Neuronal stem cell (in vitro differentiated cells): ENCODE measurements around the gene RB1.

Experiments
- DNase-seq: peaks from one replicate; pipeline ENCODE4 v3.0.0-alpha.2; 2013; ENCODE audit warnings: low spot score
- H2AFZ ChIP-seq: one replicate; pipeline ENCODE4 v1.6.1; 2013; ENCODE audit warnings: mild to moderate bottlenecking, low read length, inconsistent platforms
- H2AK5ac ChIP-seq: 2 replicates; pipeline ENCODE4 v1.6.1; 2013; ENCODE audit warnings: low read depth, mild to moderate bottlenecking, inconsistent platforms, low read length, moderate library complexity, mixed read lengths
- H2BK120ac ChIP-seq: 2 replicates; pipeline ENCODE4 v1.6.1; 2013; ENCODE audit warnings: low read depth, mild to moderate bottlenecking, inconsistent platforms, low read length, moderate library complexity, mixed read lengths
- H2BK12ac ChIP-seq: one replicate; pipeline ENCODE4 v1.6.1; 2013; ENCODE audit warnings: low read length, inconsistent platforms
- H2BK15ac ChIP-seq: 2 replicates; pipeline ENCODE4 v1.6.1; 2013; ENCODE audit warnings: mild to moderate bottlenecking, low read length, inconsistent platforms, mixed read lengths
- H2BK5ac ChIP-seq: one replicate; pipeline ENCODE4 v1.6.1; 2013; ENCODE audit warnings: inconsistent platforms, mild to moderate bottlenecking, low read length, moderate library complexity
- H3K14ac ChIP-seq: one replicate; pipeline ENCODE4 v1.6.1; 2013; ENCODE audit warnings: low read length, inconsistent platforms
- H3K18ac ChIP-seq: 2 replicates; pipeline ENCODE4 v1.6.1; 2013; ENCODE audit warnings: low read length, inconsistent platforms
- H3K23ac ChIP-seq: 2 replicates; pipeline ENCODE4 v1.6.1; 2013; ENCODE audit warnings: low read depth, mild to moderate bottlenecking, mixed read lengths, low read length, inconsistent platforms; ENCODE audit not compliant: poor library complexity
- H3K27ac ChIP-seq: replicated peaks from 3 replicates; pipeline ENCODE4 v1.5.1; 2013; ENCODE audit warnings: low read length, inconsistent platforms
- H3K27me3 ChIP-seq, 3 experiments: 2 replicates each; pipeline ENCODE4 v1.6.1; 2013; ENCODE audit warnings: low read length in 3 of 3, mild to moderate bottlenecking in 2 of 3, inconsistent platforms in 1 of 3, low read depth in 1 of 3, mixed read lengths in 1 of 3, moderate library complexity in 1 of 3; ENCODE audit not compliant: control insufficient read depth in 3 of 3, insufficient read depth in 3 of 3
- H3K36me3 ChIP-seq, 2 donors: replicated peaks in 1 of 2; 2 replicates each; pipeline ENCODE4 v1.6.1; 2013; ENCODE audit warnings: low read length in 2 of 2; ENCODE audit not compliant: control insufficient read depth in 2 of 2, insufficient read depth in 2 of 2
- H3K4ac ChIP-seq: 2 replicates; pipeline ENCODE4 v1.6.1; 2013; ENCODE audit warnings: inconsistent platforms, mild to moderate bottlenecking, low read length, moderate library complexity
- H3K4me1 ChIP-seq, 2 donors: 1 replicate in 1 of 2; 2 replicates in 1 of 2; pipeline ENCODE4 v1.6.1; 2013; ENCODE audit warnings: low read length in 2 of 2, low read depth in 1 of 2; ENCODE audit not compliant: control insufficient read depth in 2 of 2, insufficient read depth in 1 of 2
- H3K4me2 ChIP-seq: one replicate; pipeline ENCODE4 v1.6.1; 2013; ENCODE audit warnings: mild to moderate bottlenecking, low read length, inconsistent platforms; ENCODE audit not compliant: insufficient read depth, poor library complexity, severe bottlenecking
- H3K4me3 ChIP-seq, 2 donors: 2 replicates each; pipeline ENCODE4 v1.5.1; 2013; ENCODE audit warnings: low read length in 2 of 2, mild to moderate bottlenecking in 2 of 2, inconsistent platforms in 1 of 2, moderate library complexity in 1 of 2
- H3K79me1 ChIP-seq: one replicate; pipeline ENCODE4 v1.6.1; 2013; ENCODE audit warnings: low read depth, mild to moderate bottlenecking, inconsistent platforms, low read length, moderate library complexity
- H3K9ac ChIP-seq: one replicate; pipeline ENCODE4 v1.6.1; 2013; ENCODE audit warnings: mild to moderate bottlenecking, low read depth, low read length, inconsistent platforms; ENCODE audit not compliant: poor library complexity
- H3K9me3 ChIP-seq, 2 donors: replicated peaks in 1 of 2; 2 replicates each; pipeline versions ENCODE3 to v1.6.1; 2013; ENCODE audit warnings: low read length in 2 of 2, mild to moderate bottlenecking in 2 of 2, inconsistent platforms in 1 of 2, low read depth in 1 of 2, mixed read lengths in 1 of 2, moderate library complexity in 1 of 2; ENCODE audit not compliant: control insufficient read depth in 2 of 2, insufficient read depth in 1 of 2
- H4K8ac ChIP-seq: one replicate; pipeline ENCODE4 v1.6.1; 2013; ENCODE audit warnings: low read depth, mild to moderate bottlenecking, inconsistent platforms, low read length, moderate library complexity
- H4K91ac ChIP-seq: one replicate; pipeline ENCODE4 v1.6.1; 2013; ENCODE audit warnings: low read length, low read depth, mild to moderate bottlenecking, inconsistent platforms; ENCODE audit not compliant: poor library complexity
- WGBS, 2 donors: extraction: QIAGEN DNeasy Blood & Tissue Kit; methylation state at CpG; one replicate each; pipeline ENCODE4 v1.1.7; 2013; ENCODE audit warnings: missing lambda C conversion rate in 2 of 2, mixed read lengths in 1 of 2; ENCODE audit not compliant: insufficient read length in 2 of 2, insufficient replicate concordance in 1 of 2; ENCODE audit errors: extremely low coverage in 2 of 2; 5-methylcytosine and 5-hydroxymethylcytosine counted together

The RB1 gene

DNA sequence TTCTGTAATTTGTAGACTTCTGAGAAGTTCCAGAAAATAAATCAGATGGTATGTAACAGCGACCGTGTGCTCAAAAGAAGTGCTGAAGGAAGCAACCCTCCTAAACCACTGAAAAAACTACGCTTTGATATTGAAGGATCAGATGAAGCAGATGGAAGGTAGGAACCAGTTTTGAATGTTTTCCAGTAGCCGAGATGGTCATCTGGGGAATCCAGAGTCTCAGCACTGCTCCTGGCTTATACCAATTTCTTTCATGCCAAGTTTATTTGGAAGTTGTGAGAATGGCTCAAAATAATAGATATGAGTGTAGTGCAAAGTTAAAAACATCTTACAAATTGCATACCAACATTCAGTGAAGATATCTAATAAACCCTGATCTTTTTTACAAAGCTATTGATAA is 173.1 kb downstream of the RB1 start:
- Histone ChIP-seq H3K4me1 (peaks cover 0 to 6% of the 10 kb centered on the region in 2 donors), H2AK5ac (no peak overlapping the region), H3K9me3 (no peaks in the 10 kb centered on the region)

DNA sequence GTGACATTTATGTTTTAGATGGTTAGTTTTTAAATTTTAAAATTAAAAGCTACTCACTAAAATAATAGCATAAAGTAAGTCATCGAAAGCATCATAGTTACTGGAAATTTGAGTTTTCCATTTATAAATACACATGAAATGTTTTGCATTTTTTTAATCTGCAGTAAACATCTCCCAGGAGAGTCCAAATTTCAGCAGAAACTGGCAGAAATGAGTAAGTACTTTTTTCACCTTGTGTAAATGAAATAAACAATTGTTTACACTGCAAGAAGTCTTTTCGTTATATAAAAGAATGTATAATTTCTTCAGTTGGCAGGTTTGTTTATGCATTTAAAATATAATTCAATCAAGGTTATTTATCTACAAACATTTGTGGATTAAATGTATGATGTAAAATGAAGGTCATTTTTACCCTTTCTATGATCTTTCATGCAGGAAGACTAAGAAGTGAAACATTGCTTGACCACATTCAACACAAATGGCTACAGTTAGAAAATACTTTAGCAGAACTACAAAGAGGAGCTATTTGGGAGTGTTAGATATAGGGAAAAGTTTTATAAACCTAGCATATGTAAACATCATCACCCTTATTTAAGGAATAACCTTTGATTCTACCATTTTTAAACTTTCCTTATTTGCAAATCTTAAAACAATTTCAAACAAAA is 173.8 kb downstream of the RB1 start:
- Histone ChIP-seq H4K8ac (no peak overlapping the region), H3K9me3 (no peaks in the 10 kb centered on the region), H3K79me1 (no peaks in the 10 kb centered on the region), H3K4ac (no peak overlapping the region), H3K27me3 (no peaks in the 10 kb centered on the region), H3K4me1 (peaks cover 0 to 6% of the 10 kb centered on the region in 2 donors), H2BK5ac (no peak overlapping the region), H3K4me3 (no peak overlapping the region), H4K91ac (no peak overlapping the region), H2AK5ac (no peak overlapping the region), H2BK120ac (no peak overlapping the region), H3K23ac (no peak overlapping the region), H2AFZ (no peak overlapping the region), H3K36me3 (peaks cover 0 to 59% of the 10 kb centered on the region in 2 donors), H3K27ac (no peak overlapping the region), H3K4me2 (no peak overlapping the region), H2BK12ac (no peak overlapping the region), H3K9ac (no peak overlapping the region), H3K18ac (no peak overlapping the region), H2BK15ac (no peak overlapping the region), H3K14ac (no peak overlapping the region)
- no peak for DNase-seq
- WGBS, 2 donors: no CpG with 5 or more reads among the region's 2 CpGs

More for the DNA sequence above, 173.1 kb downstream of the RB1 start:
- Histone ChIP-seq H4K91ac (no peak overlapping the region), H3K23ac (no peak overlapping the region), H2AFZ (no peak overlapping the region), H3K4me2 (no peak overlapping the region), H2BK5ac (no peak overlapping the region), H4K8ac (no peak overlapping the region), H3K4me3 (no peak overlapping the region), H3K4ac (no peak overlapping the region), H2BK120ac (no peak overlapping the region), H3K79me1 (no peaks in the 10 kb centered on the region), H3K27me3 (no peaks in the 10 kb centered on the region), H2BK15ac (no peak overlapping the region), H3K18ac (no peak overlapping the region), H3K14ac (no peak overlapping the region), H3K36me3 (peaks cover 0 to 62% of the 10 kb centered on the region in 2 donors), H2BK12ac (no peak overlapping the region), H3K9ac (no peak overlapping the region), H3K27ac (no peak overlapping the region)
- DNase-seq: no peak
- WGBS, 2 donors: no CpG with 5 or more reads among the region's 4 CpGs

DNA sequence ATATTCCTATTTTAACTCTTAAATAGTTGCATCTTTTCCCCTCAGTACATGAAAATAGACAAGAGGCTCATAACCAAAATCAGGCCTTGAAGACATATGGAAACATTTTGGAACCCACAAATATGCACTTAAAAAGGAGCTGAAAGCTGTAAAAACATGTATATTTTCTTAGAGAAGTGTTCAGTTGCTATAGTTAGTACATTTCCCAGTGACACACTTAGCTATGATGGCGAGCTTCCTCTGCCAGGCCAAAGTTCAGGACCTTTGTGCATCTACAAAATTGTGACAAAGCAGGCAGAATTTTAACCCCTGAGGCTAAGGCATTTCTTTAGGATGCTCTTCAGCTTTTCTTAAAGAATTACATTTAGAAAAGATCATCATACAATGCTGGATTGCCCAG is 174.8 kb downstream of the RB1 start:
- Histone ChIP-seq H4K91ac (no peak overlapping the region), H3K4me1 (peaks cover 0 to 6% of the 10 kb centered on the region in 2 donors), H3K4me3 (no peak overlapping the region), H3K27me3 (no peaks in the 10 kb centered on the region), H4K8ac (no peak overlapping the region), H2BK120ac (no peak overlapping the region), H2AFZ (no peak overlapping the region), H2AK5ac (no peak overlapping the region), H3K23ac (no peak overlapping the region), H2BK12ac (no peak overlapping the region), H3K18ac (no peak overlapping the region), H2BK15ac (no peak overlapping the region), H3K79me1 (no peaks in the 10 kb centered on the region), H3K9ac (no peak overlapping the region), H3K9me3 (no peaks in the 10 kb centered on the region), H3K4ac (no peak overlapping the region), H2BK5ac (no peak overlapping the region), H3K14ac (no peak overlapping the region), H3K36me3 (peaks cover 0 to 58% of the 10 kb centered on the region in 2 donors), H3K27ac (no peak overlapping the region), H3K4me2 (no peak overlapping the region)
- no peak for DNase-seq
- no CpG with 5 or more reads among the region's 1 CpG for WGBS, 2 donors

DNA sequence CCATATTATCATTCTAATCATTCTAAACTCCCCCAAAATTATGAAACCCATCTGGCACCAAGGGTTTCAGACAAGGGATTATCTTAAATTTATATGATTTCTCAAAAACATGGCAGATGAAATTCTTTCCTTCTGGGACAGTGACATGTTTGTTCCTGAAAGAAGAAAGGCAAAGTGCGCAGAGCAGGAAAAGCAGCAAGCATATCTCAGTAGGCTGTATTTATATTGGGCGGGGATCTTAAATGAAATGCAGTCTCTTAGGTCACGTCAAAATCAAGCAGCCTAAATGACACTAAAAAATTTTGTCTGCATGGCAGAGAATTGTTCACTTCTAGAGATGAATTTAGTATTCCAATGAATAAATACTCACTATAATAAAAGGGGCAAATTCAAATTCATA is 180.0 kb downstream of the RB1 start:
- no peak overlapping the region for H3K4ac ChIP-seq
- no peak overlapping the region for H3K23ac ChIP-seq
- H2BK12ac ChIP-seq: no peak overlapping the region
- no peak overlapping the region for H2BK15ac ChIP-seq
- peaks cover 3 to 38% of the 10 kb centered on the region in 2 donors for H3K36me3 ChIP-seq
- no CpG with 5 or more reads among the region's 3 CpGs for WGBS, 2 donors
- H3K18ac ChIP-seq: no peak overlapping the region
- no peak overlapping the region for H2BK5ac ChIP-seq
- no peaks in the 10 kb centered on the region for H3K79me1 ChIP-seq
- H3K27ac ChIP-seq: no peak overlapping the region
- H3K27me3 ChIP-seq: no peaks in the 10 kb centered on the region
- H3K9me3 ChIP-seq: peaks cover 3 to 17% of the 10 kb centered on the region in 2 donors
- H3K4me1 ChIP-seq: no peaks in the 10 kb centered on the region
- H4K91ac ChIP-seq: no peak overlapping the region
- no peak overlapping the region for H3K14ac ChIP-seq
- DNase-seq: no peak
- no peak overlapping the region for H4K8ac ChIP-seq
- H2AFZ ChIP-seq: no peak overlapping the region
- no peak overlapping the region for H3K4me3 ChIP-seq
- H3K4me2 ChIP-seq: no peak overlapping the region
- no peak overlapping the region for H2AK5ac ChIP-seq
- no peak overlapping the region for H2BK120ac ChIP-seq
- no peak overlapping the region for H3K9ac ChIP-seq
